OCI-M2 (cell line): Measurements from ENCODE around the gene PARM1.
"Not testable (repeated sequence)": the region's sequence is repeated elsewhere in the genome, so short reads cannot be mapped to it uniquely, and the experiment has no call there.

Source experiments
- DNase-seq: peaks from one replicate; lab custom pipeline; 2025; ENCODE audit not compliant: unreplicated experiment; lab: John Stamatoyannopoulos, UW

The PARM1 gene

GRCh38 chr4:74982546-74983252 lies 49.8 kb downstream of the PARM1 start:
- no peak for DNase-seq

GRCh38 chr4:74983253-74983635 lies 50.3 kb downstream of the PARM1 start:
- DNase-seq, result no peak

DNA sequence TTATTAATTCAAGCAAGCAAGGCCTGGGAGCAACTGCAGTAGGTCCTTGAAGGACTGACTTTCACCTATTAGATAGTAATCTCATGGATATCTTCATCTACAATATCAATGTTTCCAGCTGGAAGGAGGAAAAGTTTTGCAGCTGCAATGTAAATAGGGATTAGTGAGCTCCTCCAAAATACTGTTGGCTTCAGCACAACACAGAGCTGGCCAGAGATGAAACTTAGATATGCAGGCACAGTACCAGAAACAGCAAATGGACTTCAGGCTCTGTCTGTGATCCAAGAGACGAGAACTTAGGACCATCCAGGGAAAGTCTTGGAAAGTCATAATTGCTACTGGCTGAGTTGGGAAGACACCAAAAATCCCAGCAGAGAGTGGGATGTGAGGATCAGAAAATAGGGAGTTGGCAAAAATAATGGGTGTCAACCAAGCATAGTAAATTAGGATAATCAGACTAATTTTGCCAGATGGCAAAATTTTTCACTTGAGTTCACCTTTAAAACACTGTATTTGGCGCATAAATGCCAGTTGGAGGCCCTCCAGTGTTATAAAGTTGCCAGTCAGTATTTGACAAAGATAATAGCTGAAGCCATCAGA lies 57.5 kb downstream of the PARM1 start:
- no peak for DNase-seq

- DNase-seq, result not testable (repeated sequence)
These were observed 61.5 kb downstream of the PARM1 start for GRCh38 chr4:74994436-74994835.

GRCh38 chr4:74996996-74997395 lies 64.1 kb downstream of the PARM1 start:
- DNase-seq, result no peak

GRCh38 chr4:74997948-74998729 lies 65.2 kb downstream of the PARM1 start:
- DNase-seq, result no peak

DNA sequence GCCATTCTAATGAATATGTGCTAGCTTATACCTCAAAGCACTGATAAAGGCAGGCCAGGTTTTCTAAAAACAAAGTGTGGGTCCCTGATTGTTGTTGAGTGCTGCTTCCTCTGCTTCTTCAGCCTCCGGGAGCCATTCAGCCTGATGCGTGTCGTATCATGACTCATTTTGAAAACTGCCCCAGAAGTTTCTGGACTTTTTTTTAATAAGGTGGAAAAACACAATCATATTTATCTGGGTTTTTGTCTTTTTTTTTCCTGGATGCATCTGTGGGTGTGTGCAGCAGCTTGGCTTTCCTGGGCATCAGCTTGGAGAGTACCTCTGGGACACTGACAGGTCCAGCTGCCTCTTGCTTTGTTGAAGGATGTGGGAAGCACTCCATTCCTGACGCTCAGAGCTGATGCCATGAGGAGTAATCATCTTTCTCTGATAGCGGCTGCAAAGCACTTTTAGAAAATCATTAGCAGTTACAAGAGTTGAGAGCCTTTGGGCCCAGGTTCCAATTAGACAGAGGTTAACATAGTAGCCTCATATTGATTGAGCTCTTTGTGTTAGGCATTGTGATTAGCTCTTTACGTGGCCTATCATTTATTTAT lies 66.9 kb downstream of the PARM1 start:
- no peak for DNase-seq

- DNase-seq, result no peak
These were observed 69.0 kb downstream of the PARM1 start for GRCh38 chr4:75001871-75002270.

DNA sequence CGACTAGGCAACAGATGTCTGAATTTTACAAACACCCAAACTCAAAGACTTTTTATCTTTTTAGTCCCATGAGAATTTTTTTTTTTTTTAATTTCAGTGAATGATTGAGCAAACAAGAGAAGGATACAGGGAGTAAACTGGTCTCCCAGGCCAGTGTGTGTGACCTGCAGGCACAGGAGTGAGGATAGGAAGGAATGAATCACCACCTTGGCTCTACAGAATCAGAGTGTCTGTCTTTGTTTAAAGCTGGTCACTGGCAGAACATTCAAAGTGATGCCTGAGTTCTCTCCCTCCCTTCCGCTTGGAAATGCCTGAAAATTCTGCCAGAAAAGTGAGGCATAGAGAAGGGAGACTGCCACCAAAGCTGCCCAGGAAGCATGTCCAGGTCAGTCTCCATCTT lies 69.5 kb downstream of the PARM1 start:
- no peak for DNase-seq

DNA sequence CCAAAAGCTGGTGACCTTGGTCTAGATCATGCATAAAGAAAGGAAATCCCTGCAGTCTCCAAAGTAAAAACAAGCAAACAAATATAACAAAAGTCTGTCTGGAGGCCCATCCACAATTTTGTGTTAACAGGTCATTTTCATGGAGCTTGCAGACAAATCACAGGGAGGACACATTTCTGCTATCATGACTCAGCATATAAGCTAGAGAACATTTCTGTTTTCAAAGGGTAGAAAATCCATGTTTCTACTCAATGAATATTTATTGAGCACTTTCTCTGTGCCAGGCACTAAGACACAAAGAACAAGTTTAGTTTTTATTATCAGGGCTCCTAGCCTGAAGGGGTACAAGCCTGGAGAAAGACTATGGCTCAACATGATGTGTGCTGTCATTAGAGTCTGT lies 71.1 kb downstream of the PARM1 start:
- no peak for DNase-seq

GRCh38 chr4:75004755-75005668 lies 72.1 kb downstream of the PARM1 start:
- DNase-seq, result no peak

- DNase-seq, result no peak
These were observed 72.8 kb downstream of the PARM1 start for GRCh38 chr4:75005727-75006126.

- no peak for DNase-seq
These were observed 75.0 kb downstream of the PARM1 start for GRCh38 chr4:75007891-75008290.

GRCh38 chr4:75009138-75009537 lies 76.2 kb downstream of the PARM1 start:
- no peak for DNase-seq

DNA sequence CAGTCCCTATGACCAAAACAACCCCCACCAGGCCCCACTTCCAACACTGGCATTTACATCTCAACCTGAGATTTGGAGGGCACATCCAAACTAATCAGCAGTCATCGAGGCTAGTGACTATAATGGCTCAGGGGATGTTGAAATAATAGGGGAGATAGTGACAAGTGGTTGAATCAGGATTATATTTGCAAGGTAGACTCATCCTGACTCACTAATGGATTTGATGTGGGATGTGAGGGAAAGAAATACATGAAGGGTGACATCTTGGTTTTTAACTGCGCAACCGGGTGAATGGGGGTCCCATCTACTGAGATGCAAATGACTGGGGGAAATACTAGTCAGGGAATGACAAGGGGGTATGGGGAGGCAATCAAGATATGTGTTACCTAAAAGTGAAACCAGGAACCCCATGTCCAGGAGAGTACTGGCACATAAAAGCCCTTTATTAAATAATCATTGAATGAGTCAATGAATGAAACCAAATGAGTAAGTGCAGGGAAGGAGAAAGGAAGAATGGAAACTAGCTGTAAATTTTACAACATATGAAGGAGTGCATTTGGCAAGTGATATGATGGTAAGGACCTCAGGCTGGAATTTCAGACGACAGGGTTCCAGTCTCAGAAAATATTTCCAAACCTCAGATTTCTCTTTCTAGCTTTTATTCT lies 78.3 kb downstream of the PARM1 start:
- no peak for DNase-seq

DNA sequence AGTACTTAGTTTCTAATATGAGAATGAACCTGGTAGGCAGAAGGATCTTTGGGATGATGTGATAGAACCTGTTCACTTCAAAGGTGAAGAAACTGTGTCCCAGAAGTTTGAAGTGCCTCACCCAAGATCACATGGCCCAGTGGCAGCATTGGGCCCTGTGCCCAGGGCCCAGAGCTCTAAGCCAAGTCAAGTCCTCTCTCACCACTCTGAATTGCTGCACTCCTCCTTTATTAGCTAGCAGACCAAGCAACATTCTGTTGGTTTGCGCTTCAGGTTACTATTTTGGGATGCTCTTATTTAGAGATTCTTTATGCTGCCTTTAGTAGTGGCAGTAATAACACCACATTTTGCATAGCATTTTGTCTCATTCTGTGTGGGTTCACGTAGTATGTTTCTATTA lies 82.7 kb downstream of the PARM1 start:
- no peak for DNase-seq

- no peak for DNase-seq
These were observed 83.6 kb downstream of the PARM1 start for GRCh38 chr4:75016472-75016871.

DNA sequence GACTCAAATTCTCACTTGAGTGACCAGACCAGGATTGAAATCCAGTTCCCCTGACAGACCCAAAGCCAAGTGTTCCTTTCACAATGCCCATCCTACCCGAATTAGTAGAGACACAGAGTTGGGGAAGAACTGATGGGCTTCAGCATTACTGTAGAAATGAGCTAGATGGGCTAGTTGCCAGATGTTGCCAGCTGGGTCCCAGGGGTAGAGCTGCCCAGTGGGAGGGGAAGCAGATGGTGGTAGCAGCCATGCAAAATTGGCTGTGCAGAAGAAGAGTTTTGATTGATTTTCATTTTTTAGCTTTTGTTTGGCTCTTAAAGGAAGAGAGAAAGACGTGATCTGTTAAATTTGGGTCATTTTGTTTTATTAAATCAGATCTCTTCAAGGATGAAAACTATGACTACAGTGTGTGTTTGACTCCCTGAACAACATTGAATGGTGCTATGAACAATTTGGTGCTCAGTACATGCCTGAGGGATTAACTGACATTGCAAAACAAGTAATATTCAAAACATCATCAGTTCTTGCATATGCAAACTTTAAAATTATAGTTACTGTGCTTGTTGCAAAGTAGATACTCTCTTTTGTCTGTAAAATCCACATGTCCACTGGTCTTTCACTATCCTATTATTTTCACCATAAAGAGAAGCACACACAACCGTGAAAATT lies 86.0 kb downstream of the PARM1 start:
- DNase-seq, result no peak

DNA sequence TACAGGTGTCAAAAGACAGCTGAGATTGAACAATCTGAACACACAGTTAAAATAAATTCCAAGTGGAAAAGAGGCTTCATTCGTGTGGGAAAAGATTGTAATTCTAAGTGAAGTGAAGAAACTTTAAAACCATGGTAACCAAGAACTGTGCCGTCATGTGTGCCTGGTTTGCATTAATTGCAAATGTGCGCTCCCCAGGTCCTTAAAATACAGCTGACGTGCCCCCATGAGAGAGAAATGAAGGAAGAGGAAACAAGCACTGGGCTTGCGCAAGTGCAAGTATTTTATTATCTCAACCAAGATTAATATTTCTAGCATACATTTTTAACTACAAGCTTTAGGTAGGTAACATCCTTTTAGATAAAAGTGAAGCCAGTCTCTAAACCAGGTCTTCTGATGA lies 92.5 kb downstream of the PARM1 start:
- DNase-seq, result no peak
